PC-9 (cell line): Measurements from ENCODE around the gene STXBP5.

Experiments used
- CTCF ChIP-seq: fragments of 200-600 bp; sonication (generic); conservative IDR thresholded peaks from 2 replicates; pipeline ENCODE4 v1.6.1; 2017; ENCODE audit warnings: mixed run types, antibody characterized with exemption, mild to moderate bottlenecking, moderate library complexity
- EZH2 ChIP-seq: fragments of 200-600 bp; sonication (generic); IDR thresholded peaks from 2 replicates; pipeline ENCODE4 v1.8.0; 2017; ENCODE audit warnings: antibody characterized with exemption, low read depth

GRCh38 chr6:147390909-147391536, 186.8 kb downstream of the STXBP5 start:
- no peak for TF ChIP-seq EZH2
- TF ChIP-seq CTCF = peak; percentile 68
